Gastroesophageal sphincter (tissue), 4 donors: Measurements from ENCODE around the gene TMED4. TPM values are rescaled to one million over a fixed set of nuclear protein-coding genes. Genes with fewer than 3 reads are reported as not detected.

ENCODE experiments used
- ATAC-seq: fragments of 150-250 bp; one replicate; pipeline ENCODE4 v1.9.1; 2016; ENCODE audit warnings: mild to moderate bottlenecking, moderate library complexity
- H3K27ac ChIP-seq, 4 donors: fragments of 200-600 bp; sonication (generic) in 3 of 4; 1 replicate in 3 of 4; 2 replicates in 1 of 4; pipeline ENCODE4 v1.5.1; 2016 to 2019
- H3K27me3 ChIP-seq: fragments of 200-600 bp; sonication (generic); one replicate; pipeline ENCODE4 v1.5.1; 2019
- H3K36me3 ChIP-seq, 2 donors: fragments of 200-600 bp; sonication (generic); one replicate each; pipeline ENCODE4 v1.5.1; 2019; ENCODE audit warnings: control low read depth in 1 of 2
- H3K4me1 ChIP-seq, 3 donors: fragments of 200-600 bp; sonication (generic); 1 replicate in 2 of 3; 2 replicates in 1 of 3; pipeline ENCODE4 v1.5.1; 2016 to 2019; ENCODE audit warnings: control low read depth in 2 of 3
- H3K4me3 ChIP-seq, 2 donors: fragments of 200-600 bp; sonication (generic); one replicate each; pipeline ENCODE4 v1.5.1; 2019; ENCODE audit warnings: mild to moderate bottlenecking in 1 of 2, moderate library complexity in 1 of 2
- H3K9me3 ChIP-seq, 3 donors: fragments of 200-600 bp; sonication (generic); one replicate each; pipeline ENCODE4 v1.5.1; 2017 to 2019; ENCODE audit warnings: control low read depth in 2 of 3
- EP300 ChIP-seq: sonication (generic); formaldehyde crosslinking; IDR thresholded peaks from one replicate; pipeline ENCODE4 v1.6.1; 2017; ENCODE audit warnings: antibody characterized with exemption, mild to moderate bottlenecking
- POLR2A ChIP-seq, 2 donors: fragments of 450-650 bp; IDR thresholded peaks; one replicate each; pipeline ENCODE4 v1.6.1; 2017; ENCODE audit warnings: antibody characterized with exemption in 2 of 2, mild to moderate bottlenecking in 2 of 2, moderate library complexity in 1 of 2
- POLR2AphosphoS5 ChIP-seq: sonication (generic); formaldehyde crosslinking; IDR thresholded peaks from one replicate; pipeline ENCODE4 v1.6.1; 2017; ENCODE audit warnings: antibody characterized with exemption
- WGBS, 2 donors: methylation state at CpG; one replicate each; pipeline ENCODE4 v1.1.5; 2018; ENCODE audit warnings: low coverage in 1 of 2; 5-methylcytosine and 5-hydroxymethylcytosine counted together
- total RNA-seq, 4 donors: library from RNA; depleted of rRNA; stranded (reverse); fragments of >200 nt; gene quantifications; one replicate each; pipeline ENCODE4 v1.1.0, GENCODE V29; 2016
- TF ChIP-seq, protein P1 (sequence below), 4 experiments: fragments of 200-600 bp in 2 of 4; fragments of 450-650 bp in 2 of 4; sonication (generic) in 1 of 4; IDR thresholded peaks; one replicate each; pipeline ENCODE4 v1.5.1; 2017 to 2019; ENCODE audit warnings: antibody characterized with exemption in 4 of 4, mild to moderate bottlenecking in 2 of 4, moderate library complexity in 2 of 4

TMED4 gene
- total RNA-seq, 4 donors from 2014 or later, result 124 to 193 (median 160) TPM

DNA sequence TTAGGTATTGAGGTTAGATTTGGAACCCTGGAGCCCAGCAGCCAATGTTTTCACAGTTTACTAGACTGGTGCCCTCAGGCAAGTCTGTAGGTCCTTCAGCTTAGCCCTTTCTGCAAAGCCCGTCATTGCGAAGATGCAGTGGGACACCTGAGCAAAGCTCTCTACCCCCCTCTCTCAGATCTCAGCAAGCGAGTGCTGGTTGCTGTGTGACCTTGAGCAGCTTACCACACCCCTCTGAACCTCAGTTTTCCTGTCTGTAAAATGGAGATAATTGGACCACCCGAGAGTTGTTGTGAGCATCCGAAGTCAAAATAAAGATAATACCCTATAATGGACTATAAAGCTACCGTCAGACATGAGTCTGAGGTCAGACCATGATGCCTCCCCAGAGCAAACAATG lies 44.6 kb downstream of the TMED4 start:
- H3K4me1 ChIP-seq, result no peaks in the 10 kb centered on the region
- no peak overlapping the region for H3K4me3 ChIP-seq
- no peaks in the 10 kb centered on the region for H3K36me3 ChIP-seq
- no peak overlapping the region for H3K27ac ChIP-seq
- TF ChIP-seq, protein P1, sequence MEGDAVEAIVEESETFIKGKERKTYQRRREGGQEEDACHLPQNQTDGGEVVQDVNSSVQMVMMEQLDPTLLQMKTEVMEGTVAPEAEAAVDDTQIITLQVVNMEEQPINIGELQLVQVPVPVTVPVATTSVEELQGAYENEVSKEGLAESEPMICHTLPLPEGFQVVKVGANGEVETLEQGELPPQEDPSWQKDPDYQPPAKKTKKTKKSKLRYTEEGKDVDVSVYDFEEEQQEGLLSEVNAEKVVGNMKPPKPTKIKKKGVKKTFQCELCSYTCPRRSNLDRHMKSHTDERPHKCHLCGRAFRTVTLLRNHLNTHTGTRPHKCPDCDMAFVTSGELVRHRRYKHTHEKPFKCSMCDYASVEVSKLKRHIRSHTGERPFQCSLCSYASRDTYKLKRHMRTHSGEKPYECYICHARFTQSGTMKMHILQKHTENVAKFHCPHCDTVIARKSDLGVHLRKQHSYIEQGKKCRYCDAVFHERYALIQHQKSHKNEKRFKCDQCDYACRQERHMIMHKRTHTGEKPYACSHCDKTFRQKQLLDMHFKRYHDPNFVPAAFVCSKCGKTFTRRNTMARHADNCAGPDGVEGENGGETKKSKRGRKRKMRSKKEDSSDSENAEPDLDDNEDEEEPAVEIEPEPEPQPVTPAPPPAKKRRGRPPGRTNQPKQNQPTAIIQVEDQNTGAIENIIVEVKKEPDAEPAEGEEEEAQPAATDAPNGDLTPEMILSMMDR (IDR thresholded peaks at IDR 0.05), result no peak
- TF ChIP-seq POLR2AphosphoS5, result no peak
- no peak for TF ChIP-seq POLR2A (IDR thresholded peaks at IDR 0.05)
- TF ChIP-seq EP300, result no peak
- no peak for ATAC-seq
- H3K9me3 ChIP-seq, result no peaks in the 10 kb centered on the region
- 93% methylated on average over 4 of the region's 6 CpGs; no CpG with 5 or more reads in 1 of the 2 donors for WGBS, 2 donors
- H3K27me3 ChIP-seq, result no peaks in the 10 kb centered on the region

DNA sequence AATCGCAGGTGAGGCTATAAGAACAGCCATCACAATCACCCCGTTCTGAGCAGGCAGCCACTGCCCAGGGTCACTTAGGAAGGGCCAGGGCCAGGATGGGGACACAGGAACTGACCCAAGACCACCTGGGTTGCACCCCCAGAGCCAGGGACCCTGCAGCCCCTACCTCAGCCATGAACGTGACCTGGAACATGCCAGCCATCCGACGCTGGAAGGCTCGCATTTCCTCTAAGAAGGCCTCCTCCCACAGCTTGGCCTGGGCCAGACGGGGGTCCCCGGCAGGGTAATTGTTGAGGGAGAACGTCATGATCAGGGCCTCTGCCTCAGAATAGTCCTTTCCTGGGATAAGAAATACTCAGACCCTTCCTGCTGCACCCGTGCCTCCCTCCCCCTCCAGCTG lies 45.9 kb downstream of the TMED4 start:
- TF ChIP-seq EP300 (no peak), POLR2AphosphoS5 (no peak), POLR2A (IDR thresholded peaks at IDR 0.05) (no peak)
- TF ChIP-seq, protein P1 (IDR thresholded peaks at IDR 0.05), result no peak
- H3K4me1 ChIP-seq, result no peaks in the 10 kb centered on the region
- H3K36me3 ChIP-seq, result no peaks in the 10 kb centered on the region
- H3K27me3 ChIP-seq, result no peaks in the 10 kb centered on the region
- 70 to 80% methylated on average over 2 of the region's 10 CpGs for WGBS, 2 donors
- H3K4me3 ChIP-seq, result no peak overlapping the region
- no peak overlapping the region for H3K27ac ChIP-seq
- no peaks in the 10 kb centered on the region for H3K9me3 ChIP-seq
- ATAC-seq, result no peak

DNA sequence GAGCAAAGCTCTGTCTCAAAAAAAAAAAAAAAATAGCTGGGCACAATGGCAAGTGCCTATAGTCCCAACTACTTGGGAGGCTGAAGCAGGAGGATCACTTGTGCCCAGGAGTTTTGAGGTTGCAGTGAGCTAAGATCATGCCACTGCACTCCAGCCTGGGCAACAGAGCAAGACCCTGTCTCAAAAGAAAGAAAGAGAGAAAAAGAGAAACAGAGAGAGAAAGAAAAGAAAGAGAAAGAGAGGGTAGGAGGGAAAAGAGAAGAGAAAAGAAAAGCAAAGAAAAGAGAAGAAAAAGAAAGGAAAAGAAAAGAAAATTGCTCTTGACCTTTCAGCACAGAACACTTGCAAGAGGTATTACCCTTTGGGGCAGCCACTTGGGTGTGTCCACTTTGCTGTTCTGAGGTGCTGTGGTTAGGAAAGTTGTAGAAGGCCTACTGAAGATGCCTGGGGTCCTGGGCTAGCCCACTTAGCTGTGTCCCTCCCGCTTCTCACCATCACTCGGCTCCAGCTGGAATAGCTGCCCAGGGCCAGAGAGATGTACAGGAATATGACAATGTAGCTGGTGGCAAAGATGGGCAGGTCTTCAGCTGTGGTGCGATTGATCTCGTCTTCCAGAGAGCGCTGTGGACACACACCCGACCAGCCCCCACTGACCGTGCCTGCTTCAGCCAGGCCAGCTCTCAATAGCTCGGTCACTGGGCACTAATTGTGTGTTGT lies 46.5 kb downstream of the TMED4 start:
- H3K27ac ChIP-seq, result no peak overlapping the region
- no peaks in the 10 kb centered on the region for H3K4me1 ChIP-seq
- no peaks in the 10 kb centered on the region for H3K9me3 ChIP-seq
- no peak overlapping the region for H3K4me3 ChIP-seq
- no peaks in the 10 kb centered on the region for H3K36me3 ChIP-seq
- 100% methylated on average over 1 to 2 of the region's 8 CpGs for WGBS, 2 donors
- no peak for TF ChIP-seq EP300
- TF ChIP-seq, protein P1 (IDR thresholded peaks at IDR 0.05), result no peak
- no peak for TF ChIP-seq POLR2AphosphoS5
- no peak for TF ChIP-seq POLR2A (IDR thresholded peaks at IDR 0.05)
- no peaks in the 10 kb centered on the region for H3K27me3 ChIP-seq
- no peak for ATAC-seq

DNA sequence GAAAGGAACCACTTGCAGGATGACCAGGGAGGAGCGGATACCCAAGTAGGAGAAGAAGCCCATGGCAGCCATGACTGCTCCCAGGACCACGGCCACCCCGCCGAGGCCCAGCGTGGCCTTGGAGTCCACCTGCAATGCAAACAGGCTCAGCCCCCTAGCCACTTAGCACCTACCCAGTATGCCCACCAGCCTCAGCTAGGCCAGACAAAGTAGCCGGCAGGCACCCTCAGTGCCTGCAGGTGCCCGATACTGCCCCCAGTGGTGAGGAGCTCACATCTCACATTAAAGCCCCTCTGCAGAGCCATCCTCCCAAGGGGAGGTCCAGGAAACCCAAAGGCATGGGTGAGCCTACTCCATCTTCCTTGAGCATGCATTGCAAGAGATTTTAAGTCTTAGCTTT lies 47.5 kb downstream of the TMED4 start:
- Histone ChIP-seq H3K27me3 (no peaks in the 10 kb centered on the region), H3K4me3 (no peak overlapping the region), H3K36me3 (no peaks in the 10 kb centered on the region), H3K4me1 (no peaks in the 10 kb centered on the region), H3K9me3 (no peaks in the 10 kb centered on the region), H3K27ac (no peak overlapping the region)
- no peak for TF ChIP-seq POLR2A (IDR thresholded peaks at IDR 0.05)
- TF ChIP-seq, protein P1 (IDR thresholded peaks at IDR 0.05), result peak in 2 of 4 experiments; percentile 8 to 36
- WGBS, 2 donors, result no CpG with 5 or more reads among the region's 7 CpGs
- no peak for ATAC-seq

DNA sequence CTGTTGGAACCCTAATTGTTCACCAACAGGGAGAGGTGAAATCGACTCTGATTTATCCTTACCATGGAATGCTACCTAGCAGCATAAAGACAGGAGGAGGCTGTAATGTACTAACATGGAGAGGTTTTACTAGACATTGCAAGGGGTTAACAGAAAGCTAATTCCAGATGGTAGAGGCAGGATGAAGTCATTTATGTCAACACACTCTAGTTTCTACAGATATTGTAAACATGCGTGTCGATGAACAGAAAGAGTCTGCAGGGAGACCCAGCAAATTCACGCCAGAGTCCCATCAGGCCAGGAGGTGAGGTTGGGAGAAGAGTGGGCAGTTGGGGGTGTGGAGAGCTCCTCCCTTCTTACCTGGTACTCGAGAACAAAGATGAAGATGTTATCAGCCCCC lies 47.9 kb downstream of the TMED4 start:
- 15 to 39% methylated on average over 3 of the region's 5 CpGs for WGBS, 2 donors
- no peak for ATAC-seq
- Histone ChIP-seq H3K9me3 (no peaks in the 10 kb centered on the region), H3K36me3 (no peaks in the 10 kb centered on the region), H3K27me3 (no peaks in the 10 kb centered on the region), H3K27ac (no peak overlapping the region), H3K4me3 (no peak overlapping the region), H3K4me1 (no peaks in the 10 kb centered on the region)
- TF ChIP-seq POLR2A (IDR thresholded peaks at IDR 0.05), result no peak
- TF ChIP-seq, protein P1 (IDR thresholded peaks at IDR 0.05), result no peak
- TF ChIP-seq POLR2AphosphoS5, result no peak
